Urinary bladder (tissue), 4 donors: ENCODE measurements around the gene PPRC1. TPM values are rescaled to one million over a fixed set of nuclear protein-coding genes. Genes with fewer than 3 reads are reported as not detected.
A peak's percentile ranks its signal among the peaks of the same experiment; 100 is the strongest.

Source experiments
- DNase-seq: peaks from one replicate; pipeline ENCODE4 v3.0.0-alpha.2; 2015; ENCODE audit errors: extremely low spot score
- H3K27ac ChIP-seq: one replicate; pipeline ENCODE4 v1.5.1; 2013; ENCODE audit warnings: low read depth, mild to moderate bottlenecking, moderate library complexity
- H3K36me3 ChIP-seq: one replicate; pipeline ENCODE4 v1.6.1; 2013; ENCODE audit warnings: mild to moderate bottlenecking, moderate library complexity; ENCODE audit not compliant: insufficient read depth
- H3K4me1 ChIP-seq: one replicate; pipeline ENCODE4 v1.6.1; 2013; ENCODE audit warnings: mild to moderate bottlenecking, moderate library complexity; ENCODE audit not compliant: insufficient read depth
- H3K4me3 ChIP-seq: one replicate; pipeline ENCODE4 v1.5.1; 2013; ENCODE audit warnings: low read depth, low read length
- WGBS: extraction: QIAGEN DNeasy Blood & Tissue Kit; methylation state at CpG from one replicate; pipeline ENCODE4 v1.1.7; 2013; 5-methylcytosine and 5-hydroxymethylcytosine counted together
- polyA plus RNA-seq: library from polyadenylated mRNA; stranded (reverse); fragments of 200-250 nt; gene quantifications from one replicate; pipeline ENCODE4 v1.2.3, GENCODE V29; 2013
- total RNA-seq: library from RNA; depleted of rRNA; stranded (reverse); fragments of >200 nt; gene quantifications from one replicate; pipeline ENCODE4 v1.2.3, GENCODE V29; 2014
- donor health status: healthy with polysubstance abuse.
- donor health status: healthy.

PPRC1 gene
- total and polyA plus RNA-seq, 2 donors: 12.1 to 20.7 TPM

DNA sequence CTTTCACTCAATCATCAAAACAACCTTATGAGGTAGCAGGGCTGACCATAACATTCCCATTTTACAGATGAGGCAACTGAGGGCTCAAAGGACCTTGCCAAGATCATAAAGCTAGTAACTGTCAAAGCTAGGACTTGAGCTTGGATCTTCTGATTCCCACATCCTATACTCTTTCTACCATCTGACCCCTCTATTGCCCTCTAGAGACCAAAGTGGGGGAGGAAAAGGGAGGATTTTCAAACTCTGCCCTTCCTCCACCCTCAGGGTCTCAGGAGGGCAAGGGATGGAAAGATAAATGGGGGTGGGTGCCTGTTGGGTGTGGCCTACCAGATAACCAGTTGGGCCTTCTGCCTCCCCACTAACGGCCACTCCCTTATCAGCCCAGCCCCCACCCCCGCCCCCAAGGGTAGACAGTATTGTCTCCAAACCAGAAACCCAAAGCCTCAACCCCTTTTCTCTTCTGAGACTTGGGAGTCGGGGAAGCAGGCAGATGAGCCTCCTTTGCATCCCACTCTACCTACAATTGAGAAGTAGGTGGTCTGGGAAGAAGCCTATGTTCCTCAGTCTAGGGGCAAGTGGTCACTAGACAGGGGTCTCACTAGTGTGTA, 20.5 kb upstream of the PPRC1 start:
- no peak for DNase-seq

GRCh38 chr10:102113261-102113955, 19.4 kb upstream of the PPRC1 start:
- H3K4me3 ChIP-seq: peak overlapping the region; percentile 78
- peaks cover 11% of the 10 kb centered on the region for H3K36me3 ChIP-seq
- no peaks in the 10 kb centered on the region for H3K4me1 ChIP-seq
- 32% methylated on average over 7 of the region's 7 CpGs for WGBS
- H3K27ac ChIP-seq: peak overlapping the region; percentile 19
- DNase-seq: no peak

More for the DNA sequence above, 20.5 kb upstream of the PPRC1 start:
- WGBS: 48% methylated on average over 3 of the region's 3 CpGs
- Histone ChIP-seq H3K4me3 (no peak overlapping the region), H3K36me3 (peaks cover 16% of the 10 kb centered on the region), H3K4me1 (no peaks in the 10 kb centered on the region), H3K27ac (no peak overlapping the region)

DNA sequence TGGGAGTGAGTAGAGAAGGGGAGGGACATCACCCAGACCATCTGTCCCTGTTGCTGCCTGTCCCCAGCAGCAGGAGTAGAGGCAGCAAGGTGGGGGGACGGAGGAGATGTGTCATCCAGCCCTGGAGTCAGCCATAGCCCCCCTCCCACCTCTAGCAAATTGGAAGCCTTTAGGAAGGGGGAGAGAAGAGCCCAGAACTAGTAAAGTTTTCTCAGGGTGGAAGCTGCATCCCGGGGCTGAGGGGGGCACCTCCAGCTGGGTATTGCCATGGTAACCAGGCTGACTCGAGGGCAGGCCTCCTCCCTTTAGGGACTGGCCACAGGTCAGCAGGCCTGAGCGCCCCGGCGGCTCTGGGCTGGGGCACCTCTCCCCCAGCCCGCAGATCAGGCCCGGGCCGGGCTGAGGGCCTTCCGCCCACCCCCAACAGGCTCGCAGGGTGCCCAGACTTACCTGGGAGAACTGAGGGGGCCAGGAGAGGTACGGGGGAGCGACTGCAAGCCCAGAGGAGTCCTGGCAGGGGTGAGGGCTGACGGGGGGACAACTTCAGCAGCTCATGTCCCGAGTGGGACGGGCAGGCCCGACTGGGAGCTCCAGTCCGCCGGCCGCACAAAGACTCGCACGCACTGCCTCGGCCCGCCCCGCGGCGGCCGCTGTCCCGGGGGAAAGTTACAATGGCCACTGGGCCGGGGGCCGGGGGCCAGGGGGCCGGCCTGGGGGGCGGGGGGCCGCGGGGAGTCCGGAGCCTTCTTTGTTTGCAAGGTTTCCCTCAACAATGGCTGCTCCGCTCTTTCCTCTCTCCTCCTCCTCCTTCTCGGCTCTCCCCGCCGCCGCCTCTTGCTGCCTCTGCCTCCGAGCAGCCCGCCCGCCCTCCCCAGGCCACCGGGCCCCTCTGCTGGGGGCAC, 18.6 kb upstream of the PPRC1 start:
- WGBS: 1% methylated on average over 44 of the region's 45 CpGs
- H3K4me3 ChIP-seq: peak overlapping the region; percentile 78
- peak overlapping the region; percentile 49 for H3K27ac ChIP-seq
- no peak for DNase-seq
- H3K4me1 ChIP-seq: no peaks in the 10 kb centered on the region
- peaks cover 8% of the 10 kb centered on the region for H3K36me3 ChIP-seq

- WGBS: 2% methylated on average over 23 of the region's 23 CpGs
- Histone ChIP-seq H3K36me3 (peaks cover 8% of the 10 kb centered on the region), H3K4me3 (peak overlapping the region; percentile 78), H3K27ac (peak overlapping the region; percentile 81), H3K4me1 (no peaks in the 10 kb centered on the region)
- peak; percentile 82 for DNase-seq
Measured at GRCh38 chr10:102114861-102115618, 17.8 kb upstream of the PPRC1 start.

DNA sequence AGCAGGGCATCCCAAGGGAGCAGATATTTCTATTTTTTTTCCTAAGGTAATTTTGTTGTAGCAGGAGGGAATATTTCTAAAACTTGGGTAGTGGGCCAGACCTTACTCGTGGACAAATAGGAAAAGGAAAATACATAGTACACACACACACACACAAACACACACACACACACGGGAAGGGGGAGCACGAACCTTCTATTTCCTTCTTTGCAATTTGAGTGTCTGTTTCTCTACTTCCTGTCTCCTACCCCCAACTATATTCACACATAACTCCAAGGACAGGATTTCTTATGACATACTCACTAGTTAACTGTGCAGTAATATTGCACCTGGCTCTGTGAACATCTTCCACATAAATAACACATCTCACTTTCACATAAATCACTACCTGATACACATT, 17.1 kb upstream of the PPRC1 start:
- H3K4me1 ChIP-seq: no peaks in the 10 kb centered on the region

GRCh38 chr10:102116656-102117055, 16.2 kb upstream of the PPRC1 start:
- no peak overlapping the region for H3K27ac ChIP-seq
- no peak overlapping the region for H3K4me3 ChIP-seq
- no peaks in the 10 kb centered on the region for H3K4me1 ChIP-seq
- no peaks in the 10 kb centered on the region for H3K36me3 ChIP-seq
- DNase-seq: no peak
- WGBS: 64% methylated on average over 1 of the region's 1 CpG

More for the DNA sequence above, 17.1 kb upstream of the PPRC1 start:
- H3K4me3 ChIP-seq: no peak overlapping the region
- 7% methylated on average over 3 of the region's 3 CpGs for WGBS
- H3K27ac ChIP-seq: peak overlapping the region; percentile 81
- H3K36me3 ChIP-seq: peaks cover under 1% of the 10 kb centered on the region
- DNase-seq: no peak

- H3K27ac ChIP-seq: peak overlapping the region; percentile 83
- WGBS: 6% methylated on average over 12 of the region's 12 CpGs
- peak; percentile 72 for DNase-seq
- peak overlapping the region; percentile 19 for H3K4me3 ChIP-seq
- H3K36me3 ChIP-seq: no peaks in the 10 kb centered on the region
- no peaks in the 10 kb centered on the region for H3K4me1 ChIP-seq
Measured at GRCh38 chr10:102117391-102118159, 15.3 kb upstream of the PPRC1 start.

DNA sequence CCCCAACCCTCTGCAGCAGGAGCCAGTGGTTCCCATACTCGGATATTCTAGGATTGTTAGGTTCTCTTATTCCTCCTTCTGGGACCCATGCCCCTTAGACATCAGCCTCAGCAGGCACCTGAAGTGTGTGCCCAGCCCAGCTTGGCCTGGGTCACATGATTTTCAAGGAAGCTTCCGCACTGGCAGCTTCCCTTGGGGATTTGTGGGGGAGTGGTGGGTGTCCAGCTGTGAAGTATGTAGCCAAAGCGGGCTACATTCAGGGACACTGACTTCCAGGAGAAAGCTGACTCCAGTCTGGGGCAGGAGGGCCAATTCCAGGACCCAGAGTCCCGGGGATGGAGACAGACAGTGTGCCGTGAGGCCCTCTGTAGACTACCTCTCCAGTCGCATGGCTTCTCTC, 14.0 kb upstream of the PPRC1 start:
- 2% methylated on average over 6 of the region's 6 CpGs for WGBS
- H3K36me3 ChIP-seq: no peaks in the 10 kb centered on the region
- no peaks in the 10 kb centered on the region for H3K4me1 ChIP-seq
- no peak for DNase-seq
- peak overlapping the region; percentile 95 for H3K4me3 ChIP-seq
- H3K27ac ChIP-seq: peak overlapping the region; percentile 61

GRCh38 chr10:102119417-102120141, 13.3 kb upstream of the PPRC1 start:
- H3K4me1 ChIP-seq: no peaks in the 10 kb centered on the region
- no peak for DNase-seq
- 1% methylated on average over 22 of the region's 22 CpGs for WGBS
- H3K27ac ChIP-seq: peak overlapping the region; percentile 98
- peak overlapping the region; percentile 95 for H3K4me3 ChIP-seq
- H3K36me3 ChIP-seq: no peaks in the 10 kb centered on the region

DNA sequence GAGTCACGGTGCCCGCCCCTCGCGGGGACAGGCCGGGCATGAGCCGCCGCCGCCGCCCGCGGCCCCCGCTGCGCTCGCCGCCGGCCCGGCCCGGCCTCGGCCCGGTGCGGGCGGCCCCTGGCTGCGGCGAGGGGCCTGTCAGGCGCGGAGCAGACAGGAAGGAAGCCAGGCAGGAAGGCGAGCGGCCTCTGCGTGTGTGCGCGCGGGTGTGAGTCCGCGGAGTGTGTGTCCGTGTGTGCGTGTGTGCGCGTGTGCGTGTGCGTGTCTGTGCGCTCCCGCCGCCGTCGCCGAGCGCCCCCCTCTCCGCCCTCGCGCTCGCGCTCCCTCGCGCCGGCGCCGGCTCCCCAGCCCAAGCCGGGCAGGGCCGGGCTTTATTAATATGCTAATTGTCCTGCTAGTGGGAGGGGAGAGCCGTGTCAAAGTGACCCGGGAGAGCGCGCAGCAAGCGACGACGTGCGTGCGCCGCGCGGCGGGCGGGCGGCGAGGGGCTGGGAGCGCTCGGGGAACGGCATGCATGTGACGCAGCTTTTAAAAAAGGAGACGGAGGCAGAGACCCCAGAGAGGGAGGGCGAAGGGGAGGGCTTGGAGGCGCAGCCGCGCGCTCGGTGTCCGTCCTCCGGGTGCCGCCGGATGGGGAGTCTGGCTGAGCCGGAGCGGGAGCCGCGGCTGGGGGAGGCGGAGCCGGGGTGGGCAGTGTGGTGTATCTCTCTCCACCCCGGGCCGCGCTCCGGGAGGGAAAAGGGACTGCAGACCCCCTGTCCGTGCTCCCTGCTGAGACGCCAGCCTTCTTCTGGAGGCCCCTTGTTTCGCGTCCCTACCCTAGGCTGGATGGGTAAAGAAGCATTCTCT, 12.5 kb upstream of the PPRC1 start, which contains the start of gene LDB1:
LDB1 (minus strand) TSS at position 227 of the 849 bp plus-strand sequence. CDS start 258 bp downstream, outside the sequence.
- under 1% methylated on average over 104 of the region's 104 CpGs for WGBS
- no peaks in the 10 kb centered on the region for H3K36me3 ChIP-seq
- no peaks in the 10 kb centered on the region for H3K4me1 ChIP-seq
- peak; percentile 74 for DNase-seq
- H3K4me3 ChIP-seq: peak within 1 kb of the TSS; percentile 95
- peak within 1 kb of the TSS; percentile 98 for H3K27ac ChIP-seq

- Histone ChIP-seq H3K36me3 (no peaks in the 10 kb centered on the region), H3K4me3 (peak overlapping the region; percentile 95), H3K4me1 (no peaks in the 10 kb centered on the region), H3K27ac (peak overlapping the region; percentile 98)
- WGBS: 2% methylated on average over 15 of the region's 15 CpGs
- DNase-seq: peak; percentile 87
Measured at GRCh38 chr10:102120991-102121738, 11.7 kb upstream of the PPRC1 start.
